Ishikawa (cell line): Measurements from ENCODE around the gene SLC25A3.
A peak's percentile ranks its signal among the peaks of the same experiment; 100 is the strongest.

ENCODE experiments used
- CEBPB ChIP-seq: IDR thresholded peaks from 2 replicates; pipeline ENCODE4 v1.6.1; 2012
- CREB1 ChIP-seq: IDR thresholded peaks from 2 replicates; pipeline ENCODE4 v1.6.1; 2012; ENCODE audit warnings: low read depth
- EGR1 ChIP-seq: IDR thresholded peaks from 2 replicates; pipeline ENCODE4 v1.6.1; 2012
- EP300 ChIP-seq: IDR thresholded peaks from 2 replicates; pipeline ENCODE4 v1.6.1; 2012; ENCODE audit warnings: borderline replicate concordance
- FOXM1 ChIP-seq: IDR thresholded peaks from 2 replicates; pipeline ENCODE4 v1.6.1; 2012; ENCODE audit warnings: low read depth, borderline replicate concordance
- MAX ChIP-seq: IDR thresholded peaks from 2 replicates; pipeline ENCODE4 v1.6.1; 2012
- NFIC ChIP-seq: IDR thresholded peaks from 2 replicates; pipeline ENCODE4 v1.6.1; 2012
- RAD21 ChIP-seq: IDR thresholded peaks from 2 replicates; pipeline ENCODE4 v1.6.1; 2012; ENCODE audit warnings: low read depth
- REST ChIP-seq: IDR thresholded peaks from 2 replicates; pipeline ENCODE4 v1.6.1; 2012; ENCODE audit warnings: low read depth, mild to moderate bottlenecking
- TAF1 ChIP-seq: IDR thresholded peaks from 2 replicates; pipeline ENCODE4 v1.6.1; 2012; ENCODE audit warnings: low read depth, mild to moderate bottlenecking
- TCF12 ChIP-seq: IDR thresholded peaks from 2 replicates; pipeline ENCODE4 v1.6.1; 2012; ENCODE audit warnings: low read depth
- TEAD4 ChIP-seq: IDR thresholded peaks from 2 replicates; pipeline ENCODE4 v1.6.1; 2012
- USF1 ChIP-seq: IDR thresholded peaks from 2 replicates; pipeline ENCODE4 v1.6.1; 2012
- YY1 ChIP-seq: IDR thresholded peaks from 2 replicates; pipeline ENCODE4 v1.6.1; 2012; ENCODE audit warnings: low read depth
- ZBTB7A ChIP-seq: IDR thresholded peaks from 2 replicates; pipeline ENCODE4 v1.6.1; 2012; ENCODE audit warnings: low read depth

Gene SLC25A3

GRCh38 chr12:98595243-98595988 is 1.9 kb downstream of the SLC25A3 start:
- TF ChIP-seq USF1 (no peak), CEBPB (peak; percentile 13; the same call in 1 of the 2 replicates)

- TF ChIP-seq RAD21 (no peak), FOXM1 (no peak), ZBTB7A (no peak), MAX (no peak), USF1 (no peak), TEAD4 (no peak), CEBPB (no peak), EGR1 (no peak), EP300 (no peak), TCF12 (no peak)
Observed at GRCh38 chr12:98601924-98602323, 8.4 kb downstream of the SLC25A3 start.

GRCh38 chr12:98606359-98606988 is 13.0 kb downstream of the SLC25A3 start:
- no peak for TF ChIP-seq REST
- peak; percentile 40; the same call in 1 of the 2 replicates for TF ChIP-seq RAD21
- no peak for TF ChIP-seq CEBPB
- no peak for TF ChIP-seq NFIC
- TF ChIP-seq YY1: no peak

GRCh38 chr12:98610596-98610995 is 17.1 kb downstream of the SLC25A3 start:
- no peak for TF ChIP-seq CEBPB
- no peak for TF ChIP-seq FOXM1
- no peak for TF ChIP-seq NFIC
- TF ChIP-seq YY1: no peak
- no peak for TF ChIP-seq TAF1

GRCh38 chr12:98612696-98613334 is 19.3 kb downstream of the SLC25A3 start:
- no peak for TF ChIP-seq EGR1
- TF ChIP-seq TAF1: no peak
- no peak for TF ChIP-seq REST
- TF ChIP-seq EP300: no peak
- no peak for TF ChIP-seq MAX
- no peak for TF ChIP-seq CEBPB
- TF ChIP-seq USF1: no peak
- no peak for TF ChIP-seq ZBTB7A
- no peak for TF ChIP-seq TCF12
- no peak for TF ChIP-seq FOXM1
- no peak for TF ChIP-seq YY1
- TF ChIP-seq TEAD4: no peak

GRCh38 chr12:98618952-98619351 is 25.5 kb downstream of the SLC25A3 start:
- no peak for TF ChIP-seq TCF12
- TF ChIP-seq RAD21: no peak
- no peak for TF ChIP-seq REST
- TF ChIP-seq FOXM1: no peak
- no peak for TF ChIP-seq CREB1
- TF ChIP-seq TAF1: no peak
- TF ChIP-seq ZBTB7A: no peak
- TF ChIP-seq NFIC: no peak
- no peak for TF ChIP-seq USF1
- TF ChIP-seq CEBPB: no peak
- no peak for TF ChIP-seq YY1
- TF ChIP-seq EGR1: no peak
- TF ChIP-seq TEAD4: no peak
- TF ChIP-seq MAX: no peak
- no peak for TF ChIP-seq EP300
